Astrocyte (in vitro differentiated cells and primary cell): Measurements from ENCODE around the gene AKAP13.

ENCODE experiments used
- EZH2 ChIP-seq: IDR thresholded peaks from 2 replicates; pipeline ENCODE4 v1.6.1; 2012; ENCODE audit warnings: mild to moderate bottlenecking, low read length, inconsistent platforms; ENCODE audit not compliant: insufficient read depth
- TF ChIP-seq, protein P1 (sequence below): IDR thresholded peaks from 2 replicates; pipeline ENCODE4 v1.5.1; 2011; ENCODE audit warnings: low read depth, mild to moderate bottlenecking, inconsistent platforms, low read length, moderate library complexity; ENCODE audit not compliant: insufficient read depth

DNA sequence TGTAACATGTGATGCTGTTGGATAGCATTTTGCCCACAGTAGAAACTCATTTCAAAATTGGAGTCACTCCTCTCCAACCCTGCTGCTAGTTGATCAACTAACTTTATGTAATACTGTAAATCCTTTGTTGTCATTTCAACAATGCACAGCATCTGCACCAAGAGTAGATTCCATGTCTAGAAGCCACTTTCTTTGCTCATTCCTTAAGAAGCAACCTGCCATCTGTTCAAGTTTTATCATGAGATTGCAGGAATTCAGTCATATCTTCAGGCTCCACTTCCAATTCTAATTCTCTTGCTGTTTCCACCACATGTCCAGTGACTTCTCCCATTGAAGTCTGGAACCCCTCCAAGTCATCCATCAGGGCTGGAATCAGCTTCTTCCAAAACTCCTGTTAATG, 42.9 kb downstream of the AKAP13 start:
- TF ChIP-seq, protein P1, sequence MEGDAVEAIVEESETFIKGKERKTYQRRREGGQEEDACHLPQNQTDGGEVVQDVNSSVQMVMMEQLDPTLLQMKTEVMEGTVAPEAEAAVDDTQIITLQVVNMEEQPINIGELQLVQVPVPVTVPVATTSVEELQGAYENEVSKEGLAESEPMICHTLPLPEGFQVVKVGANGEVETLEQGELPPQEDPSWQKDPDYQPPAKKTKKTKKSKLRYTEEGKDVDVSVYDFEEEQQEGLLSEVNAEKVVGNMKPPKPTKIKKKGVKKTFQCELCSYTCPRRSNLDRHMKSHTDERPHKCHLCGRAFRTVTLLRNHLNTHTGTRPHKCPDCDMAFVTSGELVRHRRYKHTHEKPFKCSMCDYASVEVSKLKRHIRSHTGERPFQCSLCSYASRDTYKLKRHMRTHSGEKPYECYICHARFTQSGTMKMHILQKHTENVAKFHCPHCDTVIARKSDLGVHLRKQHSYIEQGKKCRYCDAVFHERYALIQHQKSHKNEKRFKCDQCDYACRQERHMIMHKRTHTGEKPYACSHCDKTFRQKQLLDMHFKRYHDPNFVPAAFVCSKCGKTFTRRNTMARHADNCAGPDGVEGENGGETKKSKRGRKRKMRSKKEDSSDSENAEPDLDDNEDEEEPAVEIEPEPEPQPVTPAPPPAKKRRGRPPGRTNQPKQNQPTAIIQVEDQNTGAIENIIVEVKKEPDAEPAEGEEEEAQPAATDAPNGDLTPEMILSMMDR: no peak
- no peak for TF ChIP-seq EZH2
